Endothelial cell of hepatic sinusoid (primary cell): ENCODE measurements around the gene EME1.

Experiments
- in situ Hi-C: cut with HindIII; loops from 2 replicates; pipeline ENCODE4 v1.10.0; 2017; ENCODE audit warnings: low sequenced_read_pairs

EME1 gene

GRCh38 chr17:50347117-50347893 lies 25.7 kb upstream of the EME1 start:
- in situ Hi-C loops: loop anchor here (5.0 to 25.0 kb wide), 2 partner anchors 50 to 435 kb away; partner anchors contain the start of gene LRRC59

GRCh38 chr17:50347894-50348291 lies 25.1 kb upstream of the EME1 start:
- in situ Hi-C loops: loop anchor here (5.0 to 25.0 kb wide), 2 partner anchors 49 to 436 kb away; partner anchors contain the start of gene LRRC59

GRCh38 chr17:50348522-50349242 lies 24.3 kb upstream of the EME1 start:
- in situ Hi-C loops: loop anchor here (5.0 to 25.0 kb wide), 2 partner anchors 49 to 436 kb away; partner anchors contain the start of gene LRRC59

- in situ Hi-C loops: loop anchor here (5.0 to 25.0 kb wide), 2 partner anchors 48 to 437 kb away; partner anchors contain the start of gene LRRC59
Measured at GRCh38 chr17:50349243-50349600, 23.8 kb upstream of the EME1 start.

- in situ Hi-C loops: no loop called here
Measured at GRCh38 chr17:50350733-50351132, 22.3 kb upstream of the EME1 start.

GRCh38 chr17:50352072-50352692 lies 20.8 kb upstream of the EME1 start:
- in situ Hi-C loops: no loop called here

- in situ Hi-C loops: no loop called here
Measured at GRCh38 chr17:50352693-50353599, 20.1 kb upstream of the EME1 start.

- in situ Hi-C loops: no loop called here
Measured at GRCh38 chr17:50353600-50354195, 19.3 kb upstream of the EME1 start.

- in situ Hi-C loops: no loop called here
Measured at GRCh38 chr17:50354198-50354597, 18.8 kb upstream of the EME1 start.

- in situ Hi-C loops: no loop called here
Measured at GRCh38 chr17:50354776-50355175, 18.3 kb upstream of the EME1 start.

GRCh38 chr17:50355336-50355700 lies 17.7 kb upstream of the EME1 start:
- in situ Hi-C loops: no loop called here

GRCh38 chr17:50355701-50356341 lies 17.2 kb upstream of the EME1 start:
- in situ Hi-C loops: no loop called here

- in situ Hi-C loops: no loop called here
Measured at GRCh38 chr17:50356418-50356817, 16.6 kb upstream of the EME1 start.

GRCh38 chr17:50356892-50357510 lies 16.0 kb upstream of the EME1 start:
- in situ Hi-C loops: no loop called here

- in situ Hi-C loops: no loop called here
Measured at GRCh38 chr17:50358177-50358576, 14.9 kb upstream of the EME1 start.

- in situ Hi-C loops: no loop called here
Measured at GRCh38 chr17:50359005-50359699, 13.9 kb upstream of the EME1 start.

GRCh38 chr17:50359998-50360461 lies 13.0 kb upstream of the EME1 start:
- in situ Hi-C loops: no loop called here

GRCh38 chr17:50360486-50361115 lies 12.4 kb upstream of the EME1 start:
- in situ Hi-C loops: no loop called here
